Mesodermal cell (in vitro differentiated cells): ENCODE data around the gene RECK.

Experiments
- H3K27ac ChIP-seq: 2 replicates; pipeline ENCODE4 v1.7.0; 2013; ENCODE audit warnings: mild to moderate bottlenecking, low read depth, low read length, moderate library complexity; ENCODE audit not compliant: severe bottlenecking
- H3K36me3 ChIP-seq: 2 replicates; pipeline ENCODE4 v1.7.1; 2013; ENCODE audit warnings: mild to moderate bottlenecking, low read length, moderate library complexity; ENCODE audit not compliant: control insufficient read depth, insufficient read depth
- H3K4me1 ChIP-seq: one replicate; pipeline ENCODE4 v1.7.1; 2013; ENCODE audit warnings: mild to moderate bottlenecking, low read length; ENCODE audit not compliant: insufficient read depth, control insufficient read depth, poor library complexity, severe bottlenecking
- H3K4me3 ChIP-seq: 2 replicates; pipeline ENCODE4 v1.7.0; 2013; ENCODE audit warnings: low read length, control low read depth, mild to moderate bottlenecking; ENCODE audit not compliant: insufficient read depth, poor library complexity, severe bottlenecking; ENCODE audit errors: extremely low read depth
- H3K9me3 ChIP-seq: 2 replicates; pipeline ENCODE4 v1.7.1; 2013; ENCODE audit warnings: mild to moderate bottlenecking, low read length, moderate library complexity; ENCODE audit not compliant: control insufficient read depth
- WGBS, 2 experiments: methylation state at CpG; one replicate each; pipeline ENCODE4 v1.1.5; 2013; ENCODE audit warnings: missing lambda C conversion rate in 2 of 2; ENCODE audit not compliant: insufficient coverage in 2 of 2; 5-methylcytosine and 5-hydroxymethylcytosine counted together

The RECK gene

DNA sequence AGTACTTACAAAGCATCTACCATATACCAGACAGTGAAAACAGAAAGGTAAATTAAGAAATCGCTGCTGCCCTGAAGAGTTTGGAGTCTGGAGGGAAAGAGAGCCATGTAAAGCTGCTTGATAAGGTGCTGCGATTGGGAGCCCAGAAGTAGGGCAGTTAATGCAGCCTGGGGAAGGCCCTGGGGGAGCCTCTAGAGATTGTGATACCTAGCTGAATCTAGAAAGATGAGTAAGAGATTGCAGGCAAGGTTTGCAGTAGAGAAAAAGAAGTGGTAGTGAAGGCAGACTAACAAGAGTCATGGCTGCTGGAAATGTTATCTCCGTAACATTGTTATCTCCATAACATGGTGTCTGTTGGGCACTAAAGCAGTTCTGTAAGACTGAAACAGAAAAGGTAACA lies 75.8 kb downstream of the RECK start:
- Histone ChIP-seq H3K9me3 (no peaks in the 10 kb centered on the region), H3K27ac (peak overlapping the region; percentile 57), H3K36me3 (peaks cover 58% of the 10 kb centered on the region), H3K4me3 (no peak overlapping the region), H3K4me1 (peaks cover 15% of the 10 kb centered on the region)
- 78% methylated on average over 1 to 3 of the region's 3 CpGs for WGBS, 2 experiments

DNA sequence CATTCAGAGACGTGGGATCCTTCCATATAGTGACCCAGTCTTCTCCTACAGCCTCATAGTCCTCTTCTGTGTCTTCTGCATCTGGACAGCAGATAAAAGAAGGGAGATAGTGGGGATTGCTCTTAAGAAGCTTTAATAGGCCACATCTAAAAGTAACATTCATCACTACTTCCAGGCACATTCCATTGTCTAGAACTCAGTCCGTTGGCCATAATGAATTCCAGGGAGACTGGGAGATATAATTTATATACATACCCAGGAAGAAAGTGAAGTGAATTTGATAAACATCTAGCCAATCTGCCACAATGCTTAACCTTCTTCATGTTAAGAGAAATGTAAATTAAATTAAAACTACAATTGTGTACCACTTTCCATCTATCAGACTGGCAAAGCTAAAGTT lies 77.3 kb downstream of the RECK start:
- H3K4me1 ChIP-seq, result peaks cover 22% of the 10 kb centered on the region
- WGBS, 2 experiments, result no CpG with 5 or more reads among the region's 2 CpGs
- no peak overlapping the region for H3K4me3 ChIP-seq
- no peaks in the 10 kb centered on the region for H3K9me3 ChIP-seq
- no peak overlapping the region for H3K27ac ChIP-seq
- H3K36me3 ChIP-seq, result peaks cover 54% of the 10 kb centered on the region

DNA sequence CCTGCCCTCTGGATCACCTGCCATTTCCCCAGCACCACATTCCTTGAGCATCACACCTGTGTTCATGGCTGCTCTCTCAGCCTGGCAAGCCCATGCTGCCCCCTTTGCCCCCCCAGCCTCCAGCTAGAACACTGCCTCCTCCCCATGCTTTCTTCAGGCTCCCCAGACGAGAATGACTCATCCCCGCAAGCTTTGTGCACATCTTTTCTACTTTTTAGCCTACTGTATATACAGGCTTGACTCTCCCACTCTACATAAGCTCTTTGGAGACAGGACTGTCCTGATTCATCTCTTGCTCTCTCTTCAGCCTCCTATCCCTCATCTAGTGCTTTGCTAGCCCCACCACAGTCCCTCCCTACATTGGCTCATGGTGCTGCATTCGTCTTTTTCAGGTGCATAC lies 79.9 kb downstream of the RECK start:
- 85 to 88% methylated on average over 2 of the region's 3 CpGs for WGBS, 2 experiments
- H3K9me3 ChIP-seq, result no peaks in the 10 kb centered on the region
- H3K4me3 ChIP-seq, result no peak overlapping the region
- H3K4me1 ChIP-seq, result peaks cover 22% of the 10 kb centered on the region
- H3K36me3 ChIP-seq, result peaks cover 46% of the 10 kb centered on the region
- H3K27ac ChIP-seq, result no peak overlapping the region

DNA sequence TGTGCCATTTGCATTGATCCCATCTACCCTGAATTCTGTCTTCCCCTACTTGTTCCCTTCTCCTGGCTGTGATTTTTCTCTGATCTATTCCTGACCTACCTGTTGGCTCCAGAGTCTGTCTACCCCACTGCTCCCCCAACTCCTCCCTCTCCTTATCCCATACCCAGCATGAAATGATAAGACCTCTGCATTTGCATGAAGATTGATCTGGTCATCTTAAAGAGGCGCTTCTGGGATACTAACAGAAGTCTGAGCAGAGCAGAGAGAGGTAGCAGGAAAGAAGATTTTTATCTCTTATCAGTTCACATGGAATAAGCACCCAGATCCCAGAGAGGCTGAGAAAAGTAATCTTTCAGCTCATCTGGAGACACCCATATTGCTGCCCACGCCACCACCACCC lies 81.5 kb downstream of the RECK start:
- WGBS, 2 experiments, result 67% methylated on average over 1 of the region's 2 CpGs; no CpG with 5 or more reads in 1 of the 2 experiments
- no peak overlapping the region for H3K4me3 ChIP-seq
- peaks cover 22% of the 10 kb centered on the region for H3K4me1 ChIP-seq
- peaks cover 58% of the 10 kb centered on the region for H3K36me3 ChIP-seq
- H3K9me3 ChIP-seq, result no peaks in the 10 kb centered on the region
- H3K27ac ChIP-seq, result no peak overlapping the region

DNA sequence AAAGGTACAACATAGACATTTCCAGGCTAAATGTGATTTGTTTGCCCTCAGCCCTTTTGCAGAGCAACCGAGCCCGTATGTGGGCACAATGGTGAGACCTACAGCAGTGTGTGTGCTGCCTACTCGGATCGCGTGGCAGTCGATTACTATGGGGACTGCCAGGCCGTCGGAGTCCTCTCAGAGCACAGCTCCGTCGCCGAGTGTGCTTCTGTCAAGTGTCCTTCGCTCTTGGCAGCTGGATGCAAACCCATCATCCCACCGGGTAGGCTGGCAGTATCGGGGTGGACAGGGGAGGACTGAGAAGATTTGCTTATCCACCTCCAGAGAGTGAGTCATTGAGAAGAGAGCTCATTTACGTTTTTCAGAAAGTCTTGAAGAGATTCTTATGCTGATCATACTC lies 82.0 kb downstream of the RECK start:
- Histone ChIP-seq H3K9me3 (no peaks in the 10 kb centered on the region), H3K4me3 (no peak overlapping the region), H3K36me3 (peaks cover 53% of the 10 kb centered on the region), H3K27ac (no peak overlapping the region), H3K4me1 (peaks cover 22% of the 10 kb centered on the region)
- WGBS, 2 experiments, result 91 to 93% methylated on average over 9 to 15 of the region's 15 CpGs

DNA sequence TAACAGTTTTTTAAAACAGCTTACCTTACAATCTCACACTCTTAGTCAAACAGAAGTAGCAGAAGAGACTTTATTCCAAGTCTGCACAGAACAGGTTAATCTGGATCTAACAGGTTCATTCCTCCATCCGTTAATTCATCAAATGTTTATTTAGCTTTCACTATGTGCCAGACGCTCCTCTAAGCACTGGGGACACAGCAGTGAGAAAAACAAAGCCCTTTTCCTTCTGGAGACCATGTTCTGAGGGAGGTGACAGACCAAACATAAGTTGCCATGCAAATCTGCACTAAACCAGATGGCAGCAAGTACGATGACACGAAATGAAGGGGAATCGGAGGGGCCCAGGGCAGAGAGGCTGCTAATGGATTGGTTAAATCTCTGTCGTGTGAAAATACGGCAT lies 82.8 kb downstream of the RECK start:
- Histone ChIP-seq H3K9me3 (no peaks in the 10 kb centered on the region), H3K36me3 (peaks cover 55% of the 10 kb centered on the region), H3K4me3 (no peak overlapping the region), H3K4me1 (peaks cover 18% of the 10 kb centered on the region), H3K27ac (no peak overlapping the region)
- WGBS, 2 experiments, result 73 to 96% methylated on average over 4 to 5 of the region's 7 CpGs

DNA sequence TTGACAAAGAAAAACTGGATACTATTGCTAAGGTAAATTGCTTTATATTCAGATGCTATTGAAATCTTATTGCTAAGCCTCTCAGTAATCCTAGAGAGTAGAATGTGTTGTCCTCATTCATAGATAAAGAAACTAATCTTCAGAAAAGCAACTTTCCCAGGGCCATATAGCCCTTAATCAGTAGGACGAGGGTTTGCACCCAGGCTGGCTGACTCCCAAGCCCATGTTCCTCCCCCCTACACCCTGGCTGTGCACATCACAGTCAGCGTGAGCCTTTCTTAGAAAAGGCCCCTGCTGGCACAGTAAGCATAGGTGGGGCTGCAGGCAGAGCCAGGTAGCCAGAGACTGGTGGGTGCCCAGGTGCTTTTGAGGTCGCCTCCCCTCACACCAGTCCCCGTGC lies 84.0 kb downstream of the RECK start:
- H3K4me1 ChIP-seq, result peaks cover 18% of the 10 kb centered on the region
- WGBS, 2 experiments, result 90 to 100% methylated on average over 2 to 4 of the region's 4 CpGs
- H3K4me3 ChIP-seq, result no peak overlapping the region
- peaks cover 66% of the 10 kb centered on the region for H3K36me3 ChIP-seq
- H3K27ac ChIP-seq, result no peak overlapping the region
- H3K9me3 ChIP-seq, result no peaks in the 10 kb centered on the region

DNA sequence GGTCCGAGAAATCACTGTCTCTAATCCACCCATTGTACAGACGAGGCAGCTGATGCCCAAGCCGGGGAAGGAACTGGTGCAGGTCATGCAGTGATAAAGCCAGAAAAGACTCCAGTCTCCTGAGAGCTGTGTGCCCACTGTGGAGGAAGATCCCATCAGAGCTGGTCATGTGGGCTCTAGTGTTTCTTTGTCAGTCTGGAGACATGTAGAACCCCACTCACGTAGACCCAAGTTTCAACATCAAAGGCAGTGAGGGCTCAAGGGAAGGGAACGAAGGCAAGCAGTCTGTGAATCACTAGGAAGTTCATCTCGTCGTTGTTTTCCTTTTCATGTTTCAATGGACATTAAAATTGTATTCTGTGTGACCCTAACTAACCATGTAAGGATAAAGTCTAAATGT lies 85.3 kb downstream of the RECK start:
- H3K27ac ChIP-seq, result no peak overlapping the region
- H3K4me3 ChIP-seq, result no peak overlapping the region
- peaks cover 68% of the 10 kb centered on the region for H3K36me3 ChIP-seq
- no peaks in the 10 kb centered on the region for H3K9me3 ChIP-seq
- WGBS, 2 experiments, result 91 to 100% methylated on average over 4 to 7 of the region's 7 CpGs
- H3K4me1 ChIP-seq, result peaks cover 11% of the 10 kb centered on the region

DNA sequence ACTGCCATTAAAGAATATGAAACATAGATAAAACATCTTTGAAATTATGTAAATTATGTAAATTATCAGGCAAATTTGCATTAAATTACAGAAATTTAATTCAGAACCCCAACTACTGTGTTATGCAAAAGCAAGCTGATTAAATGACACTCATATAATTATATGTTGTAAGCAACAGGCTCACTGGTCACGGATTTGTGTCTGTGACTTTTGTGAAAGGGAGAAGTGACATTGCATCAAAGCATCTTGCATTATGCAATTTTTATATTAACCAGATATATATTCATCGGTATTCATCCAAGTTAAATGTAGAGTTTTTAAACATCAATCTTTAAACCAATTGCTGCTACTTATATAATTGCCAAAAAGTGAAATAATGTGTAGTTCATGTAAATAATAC lies 86.8 kb downstream of the RECK start:
- WGBS, 2 experiments, result no CpG with 5 or more reads among the region's 2 CpGs
- Histone ChIP-seq H3K27ac (no peak overlapping the region), H3K36me3 (peaks cover 57% of the 10 kb centered on the region), H3K9me3 (no peaks in the 10 kb centered on the region), H3K4me3 (no peak overlapping the region), H3K4me1 (peaks cover 2% of the 10 kb centered on the region)

DNA sequence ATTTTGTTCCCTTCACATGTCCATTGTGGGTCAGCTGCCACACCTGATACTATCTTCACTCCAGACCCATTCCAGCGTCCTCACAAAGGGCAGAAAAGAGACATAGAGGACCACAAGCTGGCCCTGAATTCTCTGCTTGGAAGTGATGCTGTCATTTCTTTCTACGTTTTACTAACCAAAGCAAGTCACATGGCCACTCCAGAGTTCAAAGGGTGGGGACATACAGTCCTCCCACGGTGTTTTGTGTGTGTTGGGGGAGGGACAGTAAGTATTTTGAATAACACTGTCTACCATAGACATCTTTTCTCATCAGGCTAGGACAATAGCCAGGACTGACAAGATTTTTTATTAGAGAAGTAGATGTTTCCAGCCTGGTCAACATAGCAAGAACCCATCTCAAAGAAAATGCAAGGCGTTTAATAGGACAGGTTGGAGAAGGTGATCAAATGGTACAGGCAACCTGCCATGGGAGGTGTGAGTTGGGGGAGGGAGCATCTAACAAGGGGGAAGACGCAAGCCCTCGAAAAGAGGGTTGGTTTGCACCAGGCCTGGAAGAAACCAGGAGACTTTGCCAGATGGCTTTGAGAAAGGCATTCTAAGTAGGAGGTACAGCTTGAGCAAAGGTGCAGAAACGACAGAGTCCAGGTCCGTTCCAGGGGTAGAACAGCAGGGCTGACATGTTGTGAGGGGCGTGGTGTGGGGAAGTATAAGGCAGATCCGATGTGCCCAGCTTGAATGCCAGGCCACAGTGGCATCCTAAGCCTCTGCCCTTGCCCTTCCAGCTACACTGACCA lies 88.5 kb downstream of the RECK start:
- Histone ChIP-seq H3K27ac (no peak overlapping the region), H3K36me3 (peaks cover 48% of the 10 kb centered on the region), H3K4me3 (no peak overlapping the region), H3K4me1 (no peaks in the 10 kb centered on the region), H3K9me3 (no peaks in the 10 kb centered on the region)
- WGBS, 2 experiments, result 92 to 93% methylated on average over 8 of the region's 10 CpGs

DNA sequence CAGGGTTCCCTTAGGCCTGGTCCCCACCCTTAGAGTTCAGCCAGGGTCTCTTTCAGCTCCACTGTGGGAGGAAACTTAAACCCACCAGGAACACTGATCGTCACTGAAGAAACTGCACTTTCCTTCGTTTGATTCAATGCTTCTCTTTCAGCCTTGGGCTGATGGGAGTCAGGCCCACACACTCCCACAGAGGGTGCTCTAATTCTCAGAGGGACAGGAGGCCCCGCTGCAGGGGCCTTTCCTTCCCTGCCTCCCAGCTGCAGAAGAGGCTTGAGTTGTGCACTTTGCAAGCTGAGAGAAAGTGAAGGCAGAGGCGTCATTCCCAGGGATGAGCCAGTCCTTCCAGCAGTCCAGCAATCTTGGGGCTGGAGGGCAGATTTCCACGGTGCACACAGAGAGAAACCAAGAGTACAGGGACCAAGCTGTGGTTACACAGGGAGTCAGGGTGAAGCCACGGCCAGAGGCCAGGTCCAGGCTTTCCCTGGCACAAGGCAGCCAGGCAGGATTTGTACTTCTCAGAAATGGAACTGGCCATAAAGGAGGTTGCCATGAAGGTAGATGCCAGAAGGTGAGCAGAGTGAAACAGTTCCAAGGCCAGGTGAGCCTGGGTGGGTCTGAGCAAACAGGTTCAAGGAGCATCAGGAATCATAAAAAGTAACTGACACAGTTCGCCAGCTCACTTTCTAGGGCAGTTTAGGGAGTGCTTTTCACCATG lies 89.5 kb downstream of the RECK start:
- H3K9me3 ChIP-seq, result no peaks in the 10 kb centered on the region
- no peaks in the 10 kb centered on the region for H3K4me1 ChIP-seq
- H3K4me3 ChIP-seq, result no peak overlapping the region
- no peak overlapping the region for H3K27ac ChIP-seq
- 84 to 92% methylated on average over 6 of the region's 7 CpGs for WGBS, 2 experiments
- peaks cover 40% of the 10 kb centered on the region for H3K36me3 ChIP-seq
